Ovary (tissue), 9 donors: ENCODE data around the gene ODAD4. TPM values are rescaled to one million over a fixed set of nuclear protein-coding genes. Genes with fewer than 3 reads are reported as not detected.
A peak's percentile ranks its signal among the peaks of the same experiment; 100 is the strongest.

Experiments used
- DNase-seq, 5 donors: peaks; one replicate each; pipeline ENCODE4 v3.0.0-alpha.2; 2019 to 2020
- H3K27ac ChIP-seq, 2 donors: fragments of 200-600 bp; one replicate each; pipeline versions ENCODE4 v1.5.1 to v1.8.0; 2019 to 2022
- H3K27me3 ChIP-seq: fragments of 200-600 bp; one replicate; pipeline ENCODE4 v1.8.0; 2022
- H3K36me3 ChIP-seq: fragments of 200-600 bp; sonication (generic); one replicate; pipeline ENCODE4 v1.5.1; 2019
- H3K4me1 ChIP-seq: one replicate; pipeline ENCODE4 v1.8.1; 2013; ENCODE audit warnings: mild to moderate bottlenecking, moderate library complexity; ENCODE audit not compliant: insufficient read depth
- H3K4me3 ChIP-seq: fragments of 200-600 bp; sonication (generic); one replicate; pipeline ENCODE4 v1.5.1; 2017
- H3K9me3 ChIP-seq, 2 donors: fragments of 200-600 bp in 1 of 2; sonication (generic) in 1 of 2; one replicate each; pipeline versions ENCODE4 v1.5.1 to v1.8.1; 2013 to 2019; ENCODE audit warnings: mild to moderate bottlenecking in 1 of 2, moderate library complexity in 1 of 2
- CTCF ChIP-seq, 3 donors: fragments of 450-650 bp in 2 of 3; fragments of 200-600 bp in 1 of 3; IDR thresholded peaks; one replicate each; pipeline versions ENCODE4 v1.5.1 to v1.8.0; 2016 to 2022; ENCODE audit warnings: antibody characterized with exemption in 3 of 3, mild to moderate bottlenecking in 1 of 3
- EP300 ChIP-seq: sonication (generic); formaldehyde crosslinking; IDR thresholded peaks from one replicate; pipeline ENCODE4 v1.6.1; 2017; ENCODE audit warnings: antibody characterized with exemption
- POLR2A ChIP-seq: fragments of 450-650 bp; IDR thresholded peaks from one replicate; pipeline ENCODE4 v1.6.1; 2017; ENCODE audit warnings: antibody characterized with exemption, mild to moderate bottlenecking, moderate library complexity
- WGBS, 3 donors: extraction: QIAGEN DNeasy Blood & Tissue Kit in 1 of 3; methylation state at CpG; one replicate each; pipeline versions ENCODE4 v1.1.5 to v1.1.7; 2013 to 2017; 5-methylcytosine and 5-hydroxymethylcytosine counted together
- intact Hi-C, 4 donors: fragments of 100-400 bp; cut with DNase I; formaldehyde crosslinking; loops; one replicate each; pipeline versions ENCODE4 v1.11.0 to v1.15.1; 2022 to 2023
- polyA plus RNA-seq, 2 donors: library from polyadenylated mRNA; stranded (reverse); fragments of 200-250 nt in 1 of 2; fragments of 350-450 nt in 1 of 2; fragmentation: Illumina TruSeq in 1 of 2; extraction: RNeasy Lipid Tissue Mini Kit (QIAGEN cat#74804) in 1 of 2; gene quantifications; one replicate each; pipeline ENCODE4 v1.2.3, GENCODE V29; 2013 to 2014
- total RNA-seq, 7 donors: library from RNA; depleted of rRNA in 2 of 7; stranded (reverse); fragments of >200 nt in 2 of 7; fragmentation: NEBNext Ultra II Directional in 3 of 7; extraction: Animal tissue kit (Norgen Biotek cat#: 25700) in 3 of 7; gene quantifications; one replicate each; pipeline versions ENCODE4 v1.1.0 to v1.2.4, GENCODE V29; 2016 to 2023
- donor health status: DM: no; HTN: no; CAD: no; lungs with moderate emphysema.
- donor health status: DM: no; HTN: no; CAD: no.
- donor health status: Bipolar disorder and iron deficiency.
- donor health status: DM: yes; HTN: yes; CAD: no.
- donor health status: DM: no; HTN: no; CAD: no.
- donor health status: DM: yes; HTN: yes; CAD: no.

Gene ODAD4
- total and polyA plus RNA-seq, 9 donors, result 1.1 to 11.0 (median 2.1) TPM

GRCh38 chr17:41972571-41973407, 42.4 kb downstream of the ODAD4 start:
- TF ChIP-seq CTCF (IDR thresholded peaks at IDR 0.05) (no peak), EP300 (no peak), POLR2A (no peak)
- WGBS, 3 donors, result 33 to 50% (median 41%) methylated on average over 22 of the region's 22 CpGs
- no peaks in the 10 kb centered on the region for H3K27me3 ChIP-seq
- intact Hi-C loops, result loop anchor here in 1 of 4 donors (5.0 kb wide), 1 partner anchor 605 kb away; the partner anchor contains the start of gene PSMC3IP
- peak overlapping the region; percentile 11 to 76 for H3K27ac ChIP-seq
- H3K4me1 ChIP-seq, result peaks cover 6% of the 10 kb centered on the region
- no peaks in the 10 kb centered on the region for H3K36me3 ChIP-seq
- no peak overlapping the region for H3K4me3 ChIP-seq
- H3K9me3 ChIP-seq, result no peaks in the 10 kb centered on the region
- peak; percentile 47 to 74 (median 49) for DNase-seq

- no peak overlapping the region for H3K4me3 ChIP-seq
- WGBS, 3 donors, result 11 to 28% (median 15%) methylated on average over 19 of the region's 19 CpGs
- H3K27me3 ChIP-seq, result no peaks in the 10 kb centered on the region
- H3K9me3 ChIP-seq, result no peaks in the 10 kb centered on the region
- no peak for TF ChIP-seq CTCF (IDR thresholded peaks at IDR 0.05)
- no peak for TF ChIP-seq POLR2A
- no peak for TF ChIP-seq EP300
- peak; percentile 63 to 80 (median 72) for DNase-seq
- H3K27ac ChIP-seq, result peak overlapping the region; percentile 11 to 76
- H3K36me3 ChIP-seq, result no peaks in the 10 kb centered on the region
- H3K4me1 ChIP-seq, result peaks cover 6% of the 10 kb centered on the region
- intact Hi-C loops, result loop anchor here in 1 of 4 donors (5.0 kb wide), 1 partner anchor 604 kb away; the partner anchor contains the start of gene PSMC3IP
These were observed 43.0 kb downstream of the ODAD4 start for GRCh38 chr17:41973408-41973811.

- DNase-seq, result peak in 1 of 5 donors; percentile 39
- TF ChIP-seq EP300 (no peak), CTCF (IDR thresholded peaks at IDR 0.05) (no peak), POLR2A (no peak)
- H3K4me1 ChIP-seq, result peaks cover 6% of the 10 kb centered on the region
- no peaks in the 10 kb centered on the region for H3K27me3 ChIP-seq
- intact Hi-C loops, result loop anchor here in 1 of 4 donors (5.0 kb wide), 1 partner anchor 603 kb away; the partner anchor contains the start of gene PSMC3IP
- peak overlapping the region in 1 of 2 donors; percentile 76 for H3K27ac ChIP-seq
- H3K9me3 ChIP-seq, result no peaks in the 10 kb centered on the region
- no peak overlapping the region for H3K4me3 ChIP-seq
- 79 to 83% (median 81%) methylated on average over 6 of the region's 6 CpGs for WGBS, 3 donors
- H3K36me3 ChIP-seq, result no peaks in the 10 kb centered on the region
These were observed 43.6 kb downstream of the ODAD4 start for GRCh38 chr17:41974031-41974430.

GRCh38 chr17:41974658-41975057, 44.2 kb downstream of the ODAD4 start:
- no peaks in the 10 kb centered on the region for H3K9me3 ChIP-seq
- peak in 1 of 5 donors; percentile 46 for DNase-seq
- no peaks in the 10 kb centered on the region for H3K27me3 ChIP-seq
- peaks cover 6% of the 10 kb centered on the region for H3K4me1 ChIP-seq
- H3K36me3 ChIP-seq, result no peaks in the 10 kb centered on the region
- peak overlapping the region in 1 of 2 donors; percentile 76 for H3K27ac ChIP-seq
- 80 to 86% (median 85%) methylated on average over 5 of the region's 5 CpGs for WGBS, 3 donors
- H3K4me3 ChIP-seq, result no peak overlapping the region
- intact Hi-C loops, result loop anchor here in 1 of 4 donors (5.0 kb wide), 1 partner anchor 603 kb away; the partner anchor contains the start of gene PSMC3IP
- no peak for TF ChIP-seq EP300
- no peak for TF ChIP-seq POLR2A
- TF ChIP-seq CTCF (IDR thresholded peaks at IDR 0.05), result no peak
